Mucosa of rectum (tissue), 2 donors: ENCODE results near the gene FAM53B.

Experiments used
- H3K27ac ChIP-seq, 2 donors: one replicate each; pipeline ENCODE4 v1.7.0; 2013; ENCODE audit warnings: inconsistent platforms in 2 of 2, low read depth in 2 of 2, low read length in 2 of 2
- H3K27me3 ChIP-seq, 2 donors: one replicate each; pipeline ENCODE4 v1.7.0; 2013; ENCODE audit warnings: low read length in 2 of 2; ENCODE audit not compliant: control insufficient read depth in 2 of 2, insufficient read depth in 2 of 2
- H3K36me3 ChIP-seq, 2 donors: one replicate each; pipeline ENCODE4 v1.7.0; 2013; ENCODE audit warnings: low read length in 2 of 2; ENCODE audit not compliant: control insufficient read depth in 2 of 2, insufficient read depth in 2 of 2
- H3K4me1 ChIP-seq, 2 donors: one replicate each; pipeline ENCODE4 v1.7.0; 2013; ENCODE audit warnings: low read length in 2 of 2, mild to moderate bottlenecking in 1 of 2; ENCODE audit not compliant: control insufficient read depth in 2 of 2, insufficient read depth in 2 of 2
- H3K4me3 ChIP-seq, 2 donors: one replicate each; pipeline ENCODE4 v1.7.0; 2013; ENCODE audit warnings: low read length in 2 of 2
- H3K9ac ChIP-seq, 2 donors: one replicate each; pipeline ENCODE4 v1.7.0; 2013; ENCODE audit warnings: low read length in 2 of 2, low read depth in 1 of 2, mild to moderate bottlenecking in 1 of 2
- H3K9me3 ChIP-seq, 2 donors: one replicate each; pipeline ENCODE4 v1.7.0; 2013; ENCODE audit warnings: low read length in 2 of 2; ENCODE audit not compliant: control insufficient read depth in 2 of 2
- donor health status: healthy.
- donor health status: Normal muscosa, but diverticular disease.

The FAM53B gene

DNA sequence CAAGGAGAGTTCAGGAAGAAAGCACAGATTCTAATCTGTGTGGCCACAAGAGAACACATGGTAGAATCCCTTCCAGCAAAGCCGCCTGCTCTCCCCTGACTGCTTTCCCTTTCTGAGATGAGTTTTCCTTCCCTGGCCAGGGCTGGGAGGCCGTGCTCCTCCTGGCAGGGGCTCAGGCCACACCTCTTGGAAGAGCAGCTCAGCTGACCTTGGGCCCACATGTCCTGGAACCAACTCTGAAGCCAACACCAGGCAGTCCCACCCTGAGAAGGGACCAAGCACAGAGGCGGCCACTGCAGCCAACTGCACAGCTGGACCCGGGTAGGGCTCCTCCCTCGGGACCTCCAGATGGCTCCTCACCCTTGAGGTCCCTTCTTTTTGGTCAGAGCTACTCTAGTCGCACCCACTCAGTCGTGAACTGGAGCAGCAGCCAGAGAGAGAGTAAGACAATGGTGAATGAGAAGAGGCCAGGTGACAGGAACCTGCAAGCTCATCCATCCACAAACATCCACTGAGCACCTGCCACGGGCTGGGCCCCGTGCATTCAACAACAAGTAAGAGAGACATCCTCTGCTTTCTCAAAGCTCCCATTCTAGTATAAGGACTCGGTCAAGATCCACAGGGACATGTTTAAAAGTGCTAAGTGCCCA, 40.3 kb downstream of the FAM53B start:
- no peaks in the 10 kb centered on the region for H3K9me3 ChIP-seq
- peak overlapping the region; percentile 8 to 32 for H3K9ac ChIP-seq
- peaks cover 32 to 51% of the 10 kb centered on the region in 2 donors for H3K36me3 ChIP-seq
- H3K4me3 ChIP-seq: no peak overlapping the region
- H3K27me3 ChIP-seq: no peaks in the 10 kb centered on the region
- peaks cover 60 to 67% of the 10 kb centered on the region in 2 donors for H3K4me1 ChIP-seq
- peak overlapping the region; percentile 57 to 63 for H3K27ac ChIP-seq

DNA sequence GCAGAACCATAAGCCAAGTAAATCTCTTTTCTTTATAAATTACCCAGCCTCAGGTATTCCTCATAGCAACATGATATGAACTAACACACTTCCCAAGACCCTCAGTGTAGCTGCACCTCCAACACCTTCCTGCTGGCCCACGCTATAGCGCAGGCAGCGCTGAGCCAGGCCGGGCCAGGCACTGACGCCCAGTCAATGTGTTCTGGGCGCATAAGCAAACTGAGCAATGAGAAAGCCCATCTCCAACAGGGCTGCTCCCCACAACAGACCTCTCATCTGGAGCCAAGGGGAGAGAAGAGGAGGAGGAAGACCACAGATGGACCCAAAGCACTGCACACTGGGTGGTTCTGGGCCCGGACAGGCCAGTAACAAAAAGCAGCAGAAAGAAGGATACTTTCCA, 40.8 kb downstream of the FAM53B start:
- no peaks in the 10 kb centered on the region for H3K9me3 ChIP-seq
- no peak overlapping the region for H3K4me3 ChIP-seq
- no peaks in the 10 kb centered on the region for H3K27me3 ChIP-seq
- H3K9ac ChIP-seq: peak overlapping the region; percentile 8 to 32
- H3K4me1 ChIP-seq: peaks cover 55 to 66% of the 10 kb centered on the region in 2 donors
- peaks cover 32 to 53% of the 10 kb centered on the region in 2 donors for H3K36me3 ChIP-seq
- peak overlapping the region; percentile 57 to 63 for H3K27ac ChIP-seq

DNA sequence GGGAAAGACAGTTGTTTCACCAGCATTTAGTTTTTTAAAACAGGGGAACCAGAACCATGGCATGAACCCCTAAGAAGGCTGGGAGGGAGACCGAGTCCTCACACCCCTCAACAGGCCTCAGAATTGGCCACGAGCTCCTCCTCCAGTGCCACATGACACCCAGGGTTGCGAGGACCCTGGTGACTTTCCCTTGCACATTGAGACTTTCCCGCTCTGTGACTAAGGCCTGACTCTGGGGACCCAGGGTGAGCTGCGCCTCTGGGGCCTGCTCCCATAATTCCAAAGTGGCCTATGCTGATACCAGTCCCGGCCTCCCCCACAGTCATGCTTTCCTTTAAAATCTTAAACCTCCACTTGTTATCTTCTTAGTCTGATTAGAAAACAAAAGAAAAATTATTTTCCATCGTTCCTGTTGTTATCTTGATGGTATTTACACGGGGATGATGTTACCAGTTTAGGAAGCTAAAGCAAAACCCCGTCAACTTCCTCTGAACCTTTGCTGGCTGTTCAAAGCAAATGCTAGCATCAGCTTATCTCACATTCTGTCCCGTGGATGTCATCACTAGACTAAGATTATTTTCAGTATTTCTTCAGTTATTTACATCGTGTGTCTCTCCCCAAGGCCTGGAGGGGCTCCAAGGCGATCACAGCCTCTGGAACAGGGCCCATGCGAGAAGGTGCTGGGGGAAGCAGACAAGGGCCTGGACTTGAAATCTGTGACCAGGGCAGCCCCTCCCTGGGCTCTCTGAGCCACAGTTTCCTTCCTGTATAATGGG, 42.1 kb downstream of the FAM53B start:
- Histone ChIP-seq H3K4me3 (no peak overlapping the region), H3K36me3 (peaks cover 32 to 56% of the 10 kb centered on the region in 2 donors), H3K9me3 (no peaks in the 10 kb centered on the region), H3K4me1 (peaks cover 48 to 58% of the 10 kb centered on the region in 2 donors), H3K27me3 (no peaks in the 10 kb centered on the region), H3K9ac (peak overlapping the region in 1 of 2 donors; percentile 37), H3K27ac (peak overlapping the region; percentile 67 to 80)

DNA sequence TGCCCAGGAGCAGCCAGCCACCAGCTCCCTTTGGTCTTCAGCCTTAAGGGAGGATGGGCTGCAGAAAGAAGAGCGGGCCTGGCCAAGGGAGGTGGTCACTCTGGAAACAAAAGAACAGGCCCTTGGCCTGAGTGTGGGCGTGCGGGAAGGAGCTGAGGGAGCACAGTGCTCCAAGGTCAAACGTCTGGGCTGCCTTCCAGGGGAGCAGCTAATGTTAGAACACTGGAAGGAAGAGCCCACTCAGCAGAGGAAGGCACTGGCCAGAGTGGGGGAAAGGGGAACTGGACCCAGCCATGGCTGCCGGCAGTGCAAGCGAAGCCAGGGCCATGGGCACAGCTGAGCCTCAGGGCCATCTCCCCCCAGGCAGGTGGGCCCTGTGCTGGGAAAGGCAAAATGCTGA, 42.7 kb downstream of the FAM53B start:
- peak overlapping the region; percentile 24 to 37 for H3K9ac ChIP-seq
- H3K36me3 ChIP-seq: peaks cover 32 to 59% of the 10 kb centered on the region in 2 donors
- H3K27me3 ChIP-seq: no peaks in the 10 kb centered on the region
- no peaks in the 10 kb centered on the region for H3K9me3 ChIP-seq
- H3K4me1 ChIP-seq: peaks cover 46 to 56% of the 10 kb centered on the region in 2 donors
- H3K4me3 ChIP-seq: peak overlapping the region in 1 of 2 donors; percentile 13
- H3K27ac ChIP-seq: peak overlapping the region; percentile 67 to 80

- Histone ChIP-seq H3K4me1 (peaks cover 44 to 56% of the 10 kb centered on the region in 2 donors), H3K4me3 (peak overlapping the region in 1 of 2 donors; percentile 13), H3K27ac (peak overlapping the region; percentile 67 to 80), H3K9me3 (no peaks in the 10 kb centered on the region), H3K27me3 (no peaks in the 10 kb centered on the region), H3K36me3 (peaks cover 32 to 58% of the 10 kb centered on the region in 2 donors), H3K9ac (no peak overlapping the region)
Measured at GRCh38 chr10:124701038-124701365, 43.2 kb downstream of the FAM53B start.

DNA sequence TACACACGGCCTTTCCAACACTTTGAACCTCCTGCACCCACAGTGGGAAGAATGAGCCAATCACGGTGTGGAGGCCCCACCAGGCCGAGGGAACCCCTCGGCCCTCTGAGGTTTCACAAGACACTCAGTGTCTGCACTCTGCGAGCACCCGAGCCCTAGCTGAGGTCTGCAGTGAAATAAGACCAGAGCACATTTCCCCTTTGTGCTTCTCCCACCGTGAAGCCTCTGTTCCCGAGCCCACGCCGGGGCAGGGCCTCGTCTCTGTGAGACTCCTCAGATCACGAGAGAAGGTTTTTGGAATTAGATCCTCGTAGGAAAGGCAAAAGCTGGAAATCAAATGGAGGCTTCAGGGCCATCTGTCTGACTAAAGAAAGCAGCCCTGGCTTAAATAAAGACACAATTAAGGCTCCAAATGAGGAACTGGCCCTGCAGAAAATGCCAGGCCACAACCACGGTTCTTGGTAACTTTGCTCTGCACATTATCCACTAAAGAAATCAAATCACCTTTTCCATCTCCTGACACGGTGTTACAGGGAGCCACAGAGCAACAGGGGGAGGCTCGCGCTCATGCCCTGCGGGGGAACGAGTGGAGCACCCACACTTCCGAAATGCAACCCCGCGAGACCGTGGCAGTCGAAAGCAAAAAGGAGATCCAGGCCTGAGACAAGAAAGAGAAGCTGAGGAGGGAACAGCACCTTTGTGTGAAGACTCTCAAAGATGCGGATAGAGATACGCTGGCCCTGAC, 43.7 kb downstream of the FAM53B start:
- Histone ChIP-seq H3K4me1 (peaks cover 44 to 58% of the 10 kb centered on the region in 2 donors), H3K9ac (no peak overlapping the region), H3K4me3 (no peak overlapping the region), H3K27me3 (no peaks in the 10 kb centered on the region), H3K36me3 (peaks cover 28 to 57% of the 10 kb centered on the region in 2 donors), H3K9me3 (no peaks in the 10 kb centered on the region), H3K27ac (peak overlapping the region; percentile 67 to 80)

GRCh38 chr10:124699471-124700292, 44.5 kb downstream of the FAM53B start:
- H3K4me3 ChIP-seq: no peak overlapping the region
- H3K27ac ChIP-seq: peak overlapping the region; percentile 25 to 80
- H3K36me3 ChIP-seq: peaks cover 29 to 58% of the 10 kb centered on the region in 2 donors
- H3K9ac ChIP-seq: no peak overlapping the region
- no peaks in the 10 kb centered on the region for H3K9me3 ChIP-seq
- peaks cover 44 to 53% of the 10 kb centered on the region in 2 donors for H3K4me1 ChIP-seq
- H3K27me3 ChIP-seq: no peaks in the 10 kb centered on the region

- Histone ChIP-seq H3K4me1 (peaks cover 38 to 50% of the 10 kb centered on the region in 2 donors), H3K9me3 (no peaks in the 10 kb centered on the region), H3K9ac (no peak overlapping the region), H3K27me3 (no peaks in the 10 kb centered on the region), H3K4me3 (no peak overlapping the region), H3K36me3 (peaks cover 24 to 58% of the 10 kb centered on the region in 2 donors), H3K27ac (no peak overlapping the region)
Measured at GRCh38 chr10:124698545-124699469, 45.4 kb downstream of the FAM53B start.
